HCT116 (cell line): ENCODE results near the gene RGL2. TPM values are rescaled to one million over a fixed set of nuclear protein-coding genes. Genes with fewer than 3 reads are reported as not detected.

Experiments used
- ATAC-seq: fragments of 200-7000 bp; cut with Tn5 transposase; 2 replicates; pipeline ENCODE4 v1.9.1; 2020; ENCODE audit warnings: mild to moderate bottlenecking, moderate library complexity
- BruUV-seq: library from RNA; stranded (reverse); fragments of 400-500 nt; replicated peaks from 2 replicates; lab custom pipeline; 2021; lab: Mats Ljungman, UMichigan
- CTCF ChIA-PET: fragments of 300-600 bp; sonication (Branson Sonifier 250); formaldehyde crosslinking; loops from one replicate; lab custom pipeline; 2021; ENCODE audit warnings: antibody characterized with exemption; lab: Charles Lee
- POLR2A ChIA-PET: fragments of 300-600, 350-600 bp; sonication (Branson Sonifier 250); formaldehyde crosslinking; loops from one replicate; lab custom pipeline; 2021; ENCODE audit warnings: antibody characterized with exemption; lab: Charles Lee
- RAD21 ChIA-PET, 2 experiments: fragments of 300-600 bp; sonication (Branson Sonifier 250); formaldehyde crosslinking; loops; one replicate each; lab custom pipeline; 2023; ENCODE audit warnings: low total read pairs in 2 of 2; ENCODE audit not compliant: uncharacterized antibody in 2 of 2, unreplicated experiment in 2 of 2, low non-redundant PET in 1 of 2; lab: Charles Lee
- DNase-seq: peaks from one replicate; pipeline ENCODE4 v3.0.0-alpha.2; 2010; ENCODE audit warnings: low read depth, low spot score
- H2AFZ ChIP-seq: fragments of 200-600 bp; shearing (Covaris generic), sonication (generic); 2 replicates; pipeline ENCODE4 v1.6.1; 2017; ENCODE audit warnings: low read depth, mixed run types, mixed read lengths, antibody characterized with exemption, low read length; ENCODE audit not compliant: poor library complexity, severe bottlenecking
- H3K27ac ChIP-seq: 2 replicates; pipeline ENCODE4 v1.5.1; 2012; ENCODE audit warnings: low read depth, low read length
- H3K27me3 ChIP-seq: fragments of 200-600 bp; sonication (generic); 2 replicates; pipeline ENCODE4 v1.6.1; 2016; ENCODE audit warnings: mixed run types, low read length, mixed read lengths; ENCODE audit not compliant: insufficient read depth
- H3K36me3 ChIP-seq, 2 experiments: fragments of 200-500 bp in 1 of 2; fragments of 200-600 bp in 1 of 2; sonication (Bioruptor generic) in 1 of 2; sonication (generic) in 1 of 2; 2 replicates each; pipeline versions ENCODE4 v1.5.1 to v1.6.1; 2014 to 2016; ENCODE audit warnings: low read length in 2 of 2, inconsistent platforms in 1 of 2, mixed read lengths in 1 of 2, mixed run types in 1 of 2; ENCODE audit not compliant: insufficient read depth in 2 of 2, control insufficient read depth in 1 of 2
- H3K4me1 ChIP-seq, 2 experiments: fragments of 200-600 bp in 1 of 2; sonication (generic) in 1 of 2; 2 replicates each; pipeline versions ENCODE4 v1.5.1 to v1.6.1; 2012 to 2017; ENCODE audit warnings: low read length in 2 of 2, inconsistent platforms in 1 of 2, mild to moderate bottlenecking in 1 of 2, mixed read lengths in 1 of 2, mixed run types in 1 of 2, moderate library complexity in 1 of 2; ENCODE audit not compliant: insufficient read depth in 2 of 2, control insufficient read depth in 1 of 2
- H3K4me2 ChIP-seq: fragments of 200-600 bp; sonication (generic); 2 replicates; pipeline ENCODE4 v1.6.1; 2017; ENCODE audit warnings: mixed run types, low read length, mixed read lengths
- H3K4me3 ChIP-seq, 2 experiments: fragments of 200-600 bp in 1 of 2; sonication (generic) in 1 of 2; replicated peaks in 1 of 2; 2 replicates each; pipeline ENCODE4 v1.5.1; 2011 to 2016; ENCODE audit warnings: low read length in 2 of 2, control low read depth in 1 of 2, low read depth in 1 of 2, mild to moderate bottlenecking in 1 of 2, mixed read lengths in 1 of 2, mixed run types in 1 of 2
- H3K79me2 ChIP-seq: fragments of 200-600 bp; sonication (generic); 2 replicates; pipeline ENCODE4 v1.6.1; 2017; ENCODE audit warnings: mild to moderate bottlenecking, mixed run types, low read length, moderate library complexity, mixed read lengths; ENCODE audit not compliant: insufficient read depth
- H3K9ac ChIP-seq: fragments of 200-600 bp; sonication (generic); 2 replicates; pipeline ENCODE4 v1.6.1; 2016; ENCODE audit warnings: low read length, mixed read lengths
- H3K9me2 ChIP-seq: fragments of 200-600 bp; sonication (generic), shearing (Covaris generic); 2 replicates; pipeline ENCODE4 v1.6.1; 2017; ENCODE audit warnings: mixed run types, mild to moderate bottlenecking, moderate library complexity; ENCODE audit not compliant: insufficient read depth
- H3K9me3 ChIP-seq, 2 experiments: fragments of 200-500 bp in 1 of 2; fragments of 200-600 bp in 1 of 2; sonication (Bioruptor generic) in 1 of 2; sonication (generic) in 1 of 2; 2 replicates each; pipeline ENCODE4 v1.6.1; 2014 to 2017; ENCODE audit warnings: low read length in 2 of 2, mixed read lengths in 2 of 2, inconsistent platforms in 1 of 2, low read depth in 1 of 2, mild to moderate bottlenecking in 1 of 2, mixed run types in 1 of 2, moderate library complexity in 1 of 2; ENCODE audit not compliant: control insufficient read depth in 1 of 2, insufficient read depth in 1 of 2
- H4K20me1 ChIP-seq: fragments of 200-600 bp; sonication (generic), shearing (Covaris generic); 2 replicates; pipeline ENCODE4 v1.6.1; 2017; ENCODE audit warnings: mixed run types, mild to moderate bottlenecking, moderate library complexity; ENCODE audit not compliant: insufficient read depth
- CBX3 ChIP-seq: IDR thresholded peaks from 2 replicates; pipeline ENCODE4 v1.6.1; 2012; ENCODE audit warnings: low read depth
- CEBPB ChIP-seq: IDR thresholded peaks from 2 replicates; pipeline ENCODE4 v1.6.1; 2012; ENCODE audit warnings: low read depth
- EGR1 ChIP-seq: IDR thresholded peaks from 2 replicates; pipeline ENCODE4 v1.6.1; 2012; ENCODE audit warnings: low read depth
- ELF1 ChIP-seq: IDR thresholded peaks from 2 replicates; pipeline ENCODE4 v1.6.1; 2012; ENCODE audit warnings: low read depth, borderline replicate concordance
- SIN3A ChIP-seq: IDR thresholded peaks from 2 replicates; pipeline ENCODE4 v1.6.1; 2012; ENCODE audit warnings: low read depth
- YY1 ChIP-seq: IDR thresholded peaks from 2 replicates; pipeline ENCODE4 v1.6.1; 2011; ENCODE audit warnings: low read length, low read depth, moderate library complexity, mild to moderate bottlenecking; ENCODE audit not compliant: insufficient replicate concordance; ENCODE audit errors: extremely low read depth
- ZNF274 ChIP-seq: fragments of 200-500 bp; sonication (Bioruptor generic); IDR thresholded peaks from 2 replicates; pipeline ENCODE4 v1.6.1; 2014; ENCODE audit warnings: mild to moderate bottlenecking, low read depth, low read length, inconsistent platforms
- intact Hi-C: fragments of 100-400 bp; cut with micrococcal nuclease; formaldehyde crosslinking; loops from 2 replicates; pipeline ENCODE4 v1.10.0; 2022
- total RNA-seq: library from RNA; stranded (reverse); gene quantifications from one replicate; pipeline ENCODE4 v1.2.1, GENCODE V29; 2021; ENCODE audit not compliant: unreplicated experiment
- TF ChIP-seq, protein P1 (sequence below): IDR thresholded peaks from 2 replicates; pipeline ENCODE4 v1.6.1; 2012; ENCODE audit warnings: low read depth
- TF ChIP-seq, protein P2 (sequence below): IDR thresholded peaks from 2 replicates; pipeline ENCODE4 v1.6.1; 2012
- TF ChIP-seq, protein P3 (sequence below): IDR thresholded peaks from 2 replicates; pipeline ENCODE4 v1.6.1; 2011; ENCODE audit warnings: mild to moderate bottlenecking, low read length, moderate library complexity; ENCODE audit not compliant: insufficient replicate concordance; ENCODE audit errors: extremely low read depth
- TF ChIP-seq, protein P4 (sequence below): IDR thresholded peaks from 2 replicates; pipeline ENCODE4 v1.6.1; 2012

The RGL2 gene
- total RNA-seq, 1 experiment from 2014 or later: 53.4 TPM

DNA sequence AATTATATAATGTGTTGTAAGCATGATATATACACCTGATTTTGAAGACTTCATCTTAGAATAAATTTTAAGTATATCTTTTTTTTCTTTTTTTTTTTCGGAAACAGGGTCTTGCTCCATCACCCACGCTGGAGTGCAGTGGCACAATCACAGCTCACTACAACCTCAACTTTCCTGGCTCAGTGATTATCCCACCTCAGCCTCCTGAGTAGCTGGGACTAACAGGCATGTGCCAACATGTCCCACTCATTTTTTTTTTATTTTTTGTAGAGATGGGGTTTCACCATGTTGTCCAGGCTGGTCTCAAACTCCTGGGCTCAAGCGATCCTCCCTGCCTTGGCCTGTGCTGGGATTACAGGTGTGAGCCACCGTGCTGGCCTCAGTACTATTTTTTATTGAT, 44.2 kb downstream of the RGL2 start:
- Histone ChIP-seq H3K27me3 (no peaks in the 10 kb centered on the region), H3K4me2 (no peak overlapping the region), H3K79me2 (no peaks in the 10 kb centered on the region), H3K4me1 (peaks cover 45 to 57% of the 10 kb centered on the region in 2 experiments), H2AFZ (no peak overlapping the region), H3K27ac (no peak overlapping the region), H3K9ac (no peak overlapping the region), H3K36me3 (no peaks in the 10 kb centered on the region), H3K4me3 (no peak overlapping the region), H3K9me2 (no peaks in the 10 kb centered on the region), H4K20me1 (no peaks in the 10 kb centered on the region), H3K9me3 (no peaks in the 10 kb centered on the region)
- TF ChIP-seq, protein P1, sequence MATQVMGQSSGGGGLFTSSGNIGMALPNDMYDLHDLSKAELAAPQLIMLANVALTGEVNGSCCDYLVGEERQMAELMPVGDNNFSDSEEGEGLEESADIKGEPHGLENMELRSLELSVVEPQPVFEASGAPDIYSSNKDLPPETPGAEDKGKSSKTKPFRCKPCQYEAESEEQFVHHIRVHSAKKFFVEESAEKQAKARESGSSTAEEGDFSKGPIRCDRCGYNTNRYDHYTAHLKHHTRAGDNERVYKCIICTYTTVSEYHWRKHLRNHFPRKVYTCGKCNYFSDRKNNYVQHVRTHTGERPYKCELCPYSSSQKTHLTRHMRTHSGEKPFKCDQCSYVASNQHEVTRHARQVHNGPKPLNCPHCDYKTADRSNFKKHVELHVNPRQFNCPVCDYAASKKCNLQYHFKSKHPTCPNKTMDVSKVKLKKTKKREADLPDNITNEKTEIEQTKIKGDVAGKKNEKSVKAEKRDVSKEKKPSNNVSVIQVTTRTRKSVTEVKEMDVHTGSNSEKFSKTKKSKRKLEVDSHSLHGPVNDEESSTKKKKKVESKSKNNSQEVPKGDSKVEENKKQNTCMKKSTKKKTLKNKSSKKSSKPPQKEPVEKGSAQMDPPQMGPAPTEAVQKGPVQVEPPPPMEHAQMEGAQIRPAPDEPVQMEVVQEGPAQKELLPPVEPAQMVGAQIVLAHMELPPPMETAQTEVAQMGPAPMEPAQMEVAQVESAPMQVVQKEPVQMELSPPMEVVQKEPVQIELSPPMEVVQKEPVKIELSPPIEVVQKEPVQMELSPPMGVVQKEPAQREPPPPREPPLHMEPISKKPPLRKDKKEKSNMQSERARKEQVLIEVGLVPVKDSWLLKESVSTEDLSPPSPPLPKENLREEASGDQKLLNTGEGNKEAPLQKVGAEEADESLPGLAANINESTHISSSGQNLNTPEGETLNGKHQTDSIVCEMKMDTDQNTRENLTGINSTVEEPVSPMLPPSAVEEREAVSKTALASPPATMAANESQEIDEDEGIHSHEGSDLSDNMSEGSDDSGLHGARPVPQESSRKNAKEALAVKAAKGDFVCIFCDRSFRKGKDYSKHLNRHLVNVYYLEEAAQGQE: no peak
- TF ChIP-seq EGR1 (no peak), ZNF274 (no peak), SIN3A (no peak), CBX3 (no peak), ELF1 (no peak), CEBPB (no peak), YY1 (no peak)
- TF ChIP-seq, protein P2, sequence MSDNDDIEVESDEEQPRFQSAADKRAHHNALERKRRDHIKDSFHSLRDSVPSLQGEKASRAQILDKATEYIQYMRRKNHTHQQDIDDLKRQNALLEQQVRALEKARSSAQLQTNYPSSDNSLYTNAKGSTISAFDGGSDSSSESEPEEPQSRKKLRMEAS: no peak
- TF ChIP-seq, protein P3, sequence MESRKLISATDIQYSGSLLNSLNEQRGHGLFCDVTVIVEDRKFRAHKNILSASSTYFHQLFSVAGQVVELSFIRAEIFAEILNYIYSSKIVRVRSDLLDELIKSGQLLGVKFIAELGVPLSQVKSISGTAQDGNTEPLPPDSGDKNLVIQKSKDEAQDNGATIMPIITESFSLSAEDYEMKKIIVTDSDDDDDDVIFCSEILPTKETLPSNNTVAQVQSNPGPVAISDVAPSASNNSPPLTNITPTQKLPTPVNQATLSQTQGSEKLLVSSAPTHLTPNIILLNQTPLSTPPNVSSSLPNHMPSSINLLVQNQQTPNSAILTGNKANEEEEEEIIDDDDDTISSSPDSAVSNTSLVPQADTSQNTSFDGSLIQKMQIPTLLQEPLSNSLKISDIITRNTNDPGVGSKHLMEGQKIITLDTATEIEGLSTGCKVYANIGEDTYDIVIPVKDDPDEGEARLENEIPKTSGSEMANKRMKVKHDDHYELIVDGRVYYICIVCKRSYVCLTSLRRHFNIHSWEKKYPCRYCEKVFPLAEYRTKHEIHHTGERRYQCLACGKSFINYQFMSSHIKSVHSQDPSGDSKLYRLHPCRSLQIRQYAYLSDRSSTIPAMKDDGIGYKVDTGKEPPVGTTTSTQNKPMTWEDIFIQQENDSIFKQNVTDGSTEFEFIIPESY: no peak
- TF ChIP-seq, protein P4, sequence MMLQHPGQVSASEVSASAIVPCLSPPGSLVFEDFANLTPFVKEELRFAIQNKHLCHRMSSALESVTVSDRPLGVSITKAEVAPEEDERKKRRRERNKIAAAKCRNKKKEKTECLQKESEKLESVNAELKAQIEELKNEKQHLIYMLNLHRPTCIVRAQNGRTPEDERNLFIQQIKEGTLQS: no peak
- POLR2A ChIA-PET: interaction anchor here (0.9 to 1.4 kb wide), 4 partner anchors 17 to 283 kb away, joined by 3 to 6 read pairs (median 5); partner anchors contain the start of genes B3GALT4, RPS18 and VPS52
- DNase-seq (no peak), ATAC-seq (no peak)
- no TSS peak for BruUV-seq
- RAD21 ChIA-PET: interaction anchor here in 1 of 2 experiments (0.6 kb wide), 1 partner anchor 393 kb away, joined by 7 read pairs; no protein-coding TSS in a partner anchor
- CTCF ChIA-PET: interaction anchor here (1.4 kb wide), 1 partner anchor 17 kb away, joined by 5 read pairs; the partner anchor contains the start of genes RPS18 and VPS52
- intact Hi-C loops: no loop called here
